Measurements from ENCODE around the gene BCR. TPM values are rescaled to one million over a fixed set of nuclear protein-coding genes. Genes with fewer than 3 reads are reported as not detected.

BCR gene
- total RNA-seq, 1 donor from 2014 or later = 12.5 TPM

DNA sequence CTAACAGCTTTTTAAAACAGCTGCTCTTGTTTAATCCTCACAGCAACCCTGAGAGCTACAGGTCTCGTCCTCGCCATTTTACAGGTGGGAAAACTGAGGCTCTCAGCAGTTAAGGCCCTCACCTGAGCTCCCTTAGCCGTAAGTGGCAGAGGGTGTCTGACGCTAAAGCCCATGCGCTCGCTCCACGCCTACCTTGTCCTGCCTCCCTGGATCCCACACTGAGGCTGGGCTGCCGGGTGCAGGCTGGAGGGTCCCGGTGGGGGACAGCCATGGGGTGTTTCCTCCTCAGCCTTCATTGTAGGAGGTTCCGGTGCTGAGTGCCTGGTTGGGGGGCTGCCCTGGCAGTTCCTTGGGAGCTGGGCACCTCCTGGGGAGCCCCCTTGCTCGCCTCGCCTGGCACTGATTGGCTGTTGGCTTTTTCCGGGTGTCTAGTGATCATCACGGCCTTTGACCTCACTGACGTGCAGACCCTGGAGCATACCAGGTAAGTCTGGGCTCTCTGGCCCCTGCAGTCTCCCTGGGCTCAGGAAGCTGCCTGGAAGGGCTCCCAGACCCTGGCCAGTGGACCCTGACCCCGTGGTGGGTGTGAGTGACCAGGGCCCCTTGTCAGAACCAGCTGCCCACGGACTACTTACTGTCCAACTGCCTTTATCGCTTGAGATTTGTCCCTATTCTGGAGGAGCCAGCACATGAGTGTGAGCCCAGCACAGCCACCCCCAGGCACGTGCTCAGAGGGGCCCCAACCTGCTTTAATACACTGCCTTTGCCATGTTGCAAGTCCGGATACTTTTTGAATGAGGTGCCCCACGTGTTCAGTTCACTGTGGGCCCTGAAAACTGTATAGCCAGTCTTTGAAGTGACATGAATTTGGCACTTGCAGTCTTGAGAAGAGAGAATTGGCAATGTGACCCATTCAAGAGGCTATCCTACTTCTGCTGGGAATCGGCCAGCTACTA, 22.5 kb upstream of the BCR start:
- Histone ChIP-seq H3K27ac (ENCODE audit: low read depth, low read length) (no peak overlapping the region), H3K9ac (ENCODE audit: low read depth in 1 of 3, low read length in 3 of 3) (no peak overlapping the region), H3K4me1 (ENCODE audit: control insufficient read depth in 3 of 3, insufficient read depth in 3 of 3, low read length in 3 of 3) (no peaks in the 10 kb centered on the region), H3K4me3 (ENCODE audit: low read length in 3 of 3) (no peak overlapping the region), H3K36me3 (ENCODE audit: control insufficient read depth in 3 of 3, insufficient read depth in 3 of 3, low read length in 3 of 3) (no peaks in the 10 kb centered on the region), H3K9me3 (ENCODE audit: control insufficient read depth in 3 of 3, low read length in 3 of 3) (no peaks in the 10 kb centered on the region), H3K27me3 (ENCODE audit: control insufficient read depth in 3 of 3, insufficient read depth in 3 of 3, low read length in 3 of 3) (peaks cover 0 to 14% (median 4%) of the 10 kb centered on the region in 3 donors)

DNA sequence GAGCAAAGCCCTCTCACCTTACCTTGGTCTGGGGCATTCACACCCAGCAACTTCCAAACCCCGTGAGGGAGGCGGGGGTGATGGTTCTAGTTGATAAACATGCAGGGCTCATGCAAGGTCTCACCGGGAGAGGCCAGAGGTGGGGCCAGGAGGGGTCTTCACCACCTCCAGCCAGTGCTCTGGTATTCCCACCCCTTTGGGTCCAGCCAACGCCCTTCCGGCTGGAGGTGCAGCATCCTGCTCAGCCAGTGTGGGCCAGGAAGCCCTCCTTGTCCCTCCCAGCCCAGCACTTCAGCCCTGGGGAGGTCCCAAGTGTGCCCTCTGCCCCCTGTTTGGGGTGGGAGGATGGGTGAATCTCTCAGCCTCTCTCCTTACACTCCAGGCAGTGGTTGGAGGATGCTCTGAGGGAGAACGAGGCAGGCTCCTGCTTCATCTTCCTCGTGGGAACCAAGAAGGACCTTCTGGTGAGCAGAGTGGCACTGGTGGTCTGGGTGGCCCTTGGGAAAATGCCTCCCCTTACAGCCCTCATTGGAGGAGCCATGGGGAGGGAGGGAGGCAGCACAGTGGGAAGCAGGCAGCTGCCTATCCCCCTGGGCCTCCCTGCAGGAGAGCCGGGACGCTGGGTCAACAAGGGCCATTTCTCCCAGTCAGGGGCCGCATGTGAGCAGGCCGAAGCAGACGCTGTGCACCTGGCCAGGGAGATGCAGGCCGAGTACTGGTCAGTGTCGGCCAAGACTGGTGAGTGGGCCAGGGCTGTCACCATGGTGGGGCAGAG, 21.6 kb upstream of the BCR start:
- Histone ChIP-seq H3K9me3 (ENCODE audit: control insufficient read depth in 3 of 3, low read length in 3 of 3) (no peaks in the 10 kb centered on the region), H3K36me3 (ENCODE audit: control insufficient read depth in 3 of 3, insufficient read depth in 3 of 3, low read length in 3 of 3) (no peaks in the 10 kb centered on the region), H3K27ac (ENCODE audit: low read depth, low read length) (no peak overlapping the region), H3K27me3 (ENCODE audit: control insufficient read depth in 3 of 3, insufficient read depth in 3 of 3, low read length in 3 of 3) (peaks cover 0 to 11% (median 4%) of the 10 kb centered on the region in 3 donors), H3K4me3 (ENCODE audit: low read length in 3 of 3) (no peak overlapping the region), H3K9ac (ENCODE audit: low read depth in 1 of 3, low read length in 3 of 3) (no peak overlapping the region), H3K4me1 (ENCODE audit: control insufficient read depth in 3 of 3, insufficient read depth in 3 of 3, low read length in 3 of 3) (no peaks in the 10 kb centered on the region)

DNA sequence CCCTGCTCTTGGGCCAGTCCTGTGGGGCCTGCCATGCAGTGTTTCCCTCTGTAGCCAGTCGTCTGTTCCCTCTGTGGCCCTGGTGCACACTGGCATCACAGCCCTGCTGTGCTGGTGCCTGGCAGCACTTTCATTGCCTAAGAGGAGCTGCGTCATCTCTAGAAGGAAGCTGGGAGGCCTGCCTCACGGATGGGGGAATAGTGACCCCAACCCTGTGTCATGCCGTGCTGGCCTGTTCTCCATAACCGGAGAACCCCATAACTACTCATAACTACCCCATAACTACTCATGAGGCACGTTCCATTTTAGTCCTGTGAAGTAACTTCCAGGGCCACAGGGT, 21.0 kb upstream of the BCR start:
- no peak overlapping the region for H3K9ac ChIP-seq (ENCODE audit: low read depth in 1 of 3, low read length in 3 of 3)
- H3K9me3 ChIP-seq (ENCODE audit: control insufficient read depth in 3 of 3, low read length in 3 of 3) = no peaks in the 10 kb centered on the region
- H3K27ac ChIP-seq (ENCODE audit: low read depth, low read length) = no peak overlapping the region
- no peak overlapping the region for H3K4me3 ChIP-seq (ENCODE audit: low read length in 3 of 3)
- no peaks in the 10 kb centered on the region for H3K36me3 ChIP-seq (ENCODE audit: control insufficient read depth in 3 of 3, insufficient read depth in 3 of 3, low read length in 3 of 3)
- peaks cover 0 to 16% (median 7%) of the 10 kb centered on the region in 3 donors for H3K27me3 ChIP-seq (ENCODE audit: control insufficient read depth in 3 of 3, insufficient read depth in 3 of 3, low read length in 3 of 3)
- peaks cover 0 to 3% (median 0%) of the 10 kb centered on the region in 3 donors for H3K4me1 ChIP-seq (ENCODE audit: control insufficient read depth in 3 of 3, insufficient read depth in 3 of 3, low read length in 3 of 3)

DNA sequence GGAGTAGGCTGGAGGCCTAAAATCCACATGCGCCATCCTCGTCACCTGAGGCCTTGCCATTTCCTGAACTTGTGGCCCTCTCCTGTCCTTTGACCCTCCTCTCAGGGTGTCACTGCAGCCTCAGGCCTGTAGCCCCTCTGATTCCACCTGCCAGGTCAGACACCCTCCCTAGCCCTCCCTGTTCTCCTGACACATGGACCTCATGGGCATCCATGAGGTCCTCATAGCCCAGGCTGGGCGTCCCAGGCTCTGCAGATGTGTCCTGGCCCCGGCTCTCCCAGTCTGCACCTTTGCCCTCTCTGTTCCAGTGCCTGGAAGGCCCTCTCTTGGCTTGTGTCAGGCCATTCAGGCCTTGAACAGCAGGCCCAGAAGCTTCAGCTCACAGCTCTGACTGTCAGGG, 19.3 kb upstream of the BCR start:
- Histone ChIP-seq H3K4me1 (ENCODE audit: control insufficient read depth in 3 of 3, insufficient read depth in 3 of 3, low read length in 3 of 3) (peaks cover 0 to 3% (median 0%) of the 10 kb centered on the region in 3 donors), H3K36me3 (ENCODE audit: control insufficient read depth in 3 of 3, insufficient read depth in 3 of 3, low read length in 3 of 3) (no peaks in the 10 kb centered on the region), H3K9ac (ENCODE audit: low read depth in 1 of 3, low read length in 3 of 3) (no peak overlapping the region), H3K27ac (ENCODE audit: low read depth, low read length) (no peak overlapping the region), H3K27me3 (ENCODE audit: control insufficient read depth in 3 of 3, insufficient read depth in 3 of 3, low read length in 3 of 3) (peaks cover 0 to 17% (median 13%) of the 10 kb centered on the region in 3 donors), H3K4me3 (ENCODE audit: low read length in 3 of 3) (no peak overlapping the region), H3K9me3 (ENCODE audit: control insufficient read depth in 3 of 3, low read length in 3 of 3) (peaks cover 0 to 3% (median 0%) of the 10 kb centered on the region in 3 donors)

DNA sequence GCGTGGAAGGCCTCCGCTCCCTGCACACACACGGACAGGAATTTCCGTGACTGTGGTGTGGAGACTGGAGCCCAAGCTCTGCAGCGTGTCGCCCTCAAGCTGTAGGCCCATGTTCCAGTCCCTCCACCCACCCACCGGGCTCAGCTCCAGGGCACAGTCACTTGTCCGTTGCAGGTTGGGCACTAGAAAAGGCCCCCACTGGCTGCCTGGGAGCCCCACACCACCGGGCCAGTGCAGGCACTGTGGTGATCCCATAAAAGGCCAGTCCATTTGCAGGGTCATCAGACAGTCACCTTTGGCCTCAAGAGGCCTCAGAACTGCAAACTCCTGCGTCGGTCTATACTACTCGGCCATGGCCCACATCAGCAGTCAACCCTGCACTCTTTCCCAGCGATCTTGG, 18.7 kb upstream of the BCR start:
- Histone ChIP-seq H3K4me1 (ENCODE audit: control insufficient read depth in 3 of 3, insufficient read depth in 3 of 3, low read length in 3 of 3) (peaks cover 0 to 3% (median 0%) of the 10 kb centered on the region in 3 donors), H3K9me3 (ENCODE audit: control insufficient read depth in 3 of 3, low read length in 3 of 3) (peaks cover 0 to 3% (median 0%) of the 10 kb centered on the region in 3 donors), H3K36me3 (ENCODE audit: control insufficient read depth in 3 of 3, insufficient read depth in 3 of 3, low read length in 3 of 3) (no peaks in the 10 kb centered on the region), H3K4me3 (ENCODE audit: low read length in 3 of 3) (no peak overlapping the region), H3K27ac (ENCODE audit: low read depth, low read length) (no peak overlapping the region), H3K27me3 (ENCODE audit: control insufficient read depth in 3 of 3, insufficient read depth in 3 of 3, low read length in 3 of 3) (peaks cover 0 to 18% (median 13%) of the 10 kb centered on the region in 3 donors), H3K9ac (ENCODE audit: low read depth in 1 of 3, low read length in 3 of 3) (no peak overlapping the region)

DNA sequence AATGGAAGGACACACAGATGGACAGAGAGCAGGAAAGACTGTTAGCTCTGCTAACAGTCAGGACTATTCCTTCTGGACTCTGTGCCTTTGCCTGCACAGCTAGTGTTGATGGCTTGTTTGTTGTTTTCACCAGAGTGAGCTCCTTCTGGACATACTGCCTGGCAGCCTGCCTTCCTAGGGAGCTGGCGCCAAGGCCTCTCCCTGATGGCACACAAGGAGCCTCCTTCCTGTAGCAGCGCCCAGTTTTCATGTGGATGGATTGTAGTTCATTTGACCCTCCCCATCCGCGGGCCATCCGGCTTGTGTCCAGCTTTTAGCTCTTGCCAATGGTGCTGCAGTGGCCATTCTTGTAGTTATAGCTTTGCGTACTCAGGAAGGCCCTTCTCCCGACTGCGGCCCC, 16.6 kb upstream of the BCR start:
- Histone ChIP-seq H3K9me3 (ENCODE audit: control insufficient read depth in 3 of 3, low read length in 3 of 3) (peaks cover 0 to 3% (median 0%) of the 10 kb centered on the region in 3 donors), H3K27ac (ENCODE audit: low read depth, low read length) (no peak overlapping the region), H3K9ac (ENCODE audit: low read depth in 1 of 3, low read length in 3 of 3) (no peak overlapping the region), H3K27me3 (ENCODE audit: control insufficient read depth in 3 of 3, insufficient read depth in 3 of 3, low read length in 3 of 3) (peaks cover 2 to 31% (median 13%) of the 10 kb centered on the region in 3 donors), H3K36me3 (ENCODE audit: control insufficient read depth in 3 of 3, insufficient read depth in 3 of 3, low read length in 3 of 3) (no peaks in the 10 kb centered on the region), H3K4me3 (ENCODE audit: low read length in 3 of 3) (no peak overlapping the region), H3K4me1 (ENCODE audit: control insufficient read depth in 3 of 3, insufficient read depth in 3 of 3, low read length in 3 of 3) (peaks cover 0 to 3% (median 0%) of the 10 kb centered on the region in 3 donors)

DNA sequence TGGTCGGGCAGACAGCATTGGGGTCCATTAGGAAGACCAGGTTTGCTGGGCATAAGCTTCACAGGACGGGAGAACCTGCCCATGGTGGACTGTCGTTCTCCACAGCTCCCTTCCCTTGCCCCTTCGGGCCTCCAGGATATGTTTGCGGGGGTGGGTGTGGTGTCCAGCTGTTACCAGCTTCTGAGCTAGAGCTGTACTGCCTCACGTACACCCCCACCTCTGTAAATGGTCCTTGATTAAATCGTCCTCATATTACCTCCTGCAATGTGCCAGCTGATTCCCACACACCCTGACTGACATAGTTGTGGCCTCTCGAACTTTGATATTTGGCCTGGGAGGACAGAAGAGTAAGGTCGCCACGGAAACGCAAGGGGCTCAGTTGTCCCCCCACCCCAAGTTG, 16.2 kb upstream of the BCR start:
- H3K9me3 ChIP-seq (ENCODE audit: control insufficient read depth in 3 of 3, low read length in 3 of 3) = peaks cover 0 to 3% (median 0%) of the 10 kb centered on the region in 3 donors
- H3K36me3 ChIP-seq (ENCODE audit: control insufficient read depth in 3 of 3, insufficient read depth in 3 of 3, low read length in 3 of 3) = no peaks in the 10 kb centered on the region
- peaks cover 4 to 35% (median 13%) of the 10 kb centered on the region in 3 donors for H3K27me3 ChIP-seq (ENCODE audit: control insufficient read depth in 3 of 3, insufficient read depth in 3 of 3, low read length in 3 of 3)
- H3K27ac ChIP-seq (ENCODE audit: low read depth, low read length) = no peak overlapping the region
- H3K9ac ChIP-seq (ENCODE audit: low read depth in 1 of 3, low read length in 3 of 3) = no peak overlapping the region
- H3K4me1 ChIP-seq (ENCODE audit: control insufficient read depth in 3 of 3, insufficient read depth in 3 of 3, low read length in 3 of 3) = peaks cover 0 to 3% (median 0%) of the 10 kb centered on the region in 3 donors
- no peak overlapping the region for H3K4me3 ChIP-seq (ENCODE audit: low read length in 3 of 3)

DNA sequence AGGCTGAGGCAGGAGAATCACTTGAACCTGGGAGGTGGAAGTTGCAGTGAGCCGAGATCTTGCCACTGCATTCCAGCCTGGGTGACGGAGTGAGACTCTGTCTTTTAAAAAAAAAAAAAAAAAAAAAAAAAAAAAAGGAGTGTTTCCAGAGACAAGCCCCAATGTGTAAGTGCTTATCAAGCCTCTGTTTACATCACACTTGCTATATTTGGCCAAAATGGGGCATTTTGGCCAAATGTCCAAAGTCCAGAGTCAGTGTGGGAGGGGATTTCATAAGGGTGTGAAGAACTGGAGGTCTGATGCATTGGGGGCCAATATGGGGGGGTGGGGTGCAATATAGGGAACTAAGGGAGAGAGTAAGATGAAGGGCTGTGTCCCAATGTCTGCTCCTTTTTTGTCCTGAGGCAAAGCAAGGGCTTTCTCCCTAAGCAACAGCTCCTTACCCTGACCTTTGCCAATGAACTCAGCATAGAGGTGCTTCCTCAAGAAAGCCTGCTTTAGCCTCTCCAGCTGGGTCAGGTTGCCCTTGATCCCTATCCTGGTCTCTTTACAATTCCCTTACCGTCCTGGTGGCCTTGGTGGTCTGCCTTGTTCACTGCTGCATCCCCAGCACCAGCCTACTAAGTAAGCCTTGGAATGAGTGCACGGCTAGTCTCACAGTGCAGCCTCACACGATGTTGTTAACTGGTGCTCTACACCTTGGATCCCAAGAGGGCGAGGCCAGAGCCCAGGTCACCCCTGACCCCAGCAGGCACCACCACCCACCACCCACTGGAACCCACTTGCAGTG, 14.1 kb upstream of the BCR start:
- Histone ChIP-seq H3K9ac (ENCODE audit: low read depth in 1 of 3, low read length in 3 of 3) (no peak overlapping the region), H3K27ac (ENCODE audit: low read depth, low read length) (no peak overlapping the region), H3K27me3 (ENCODE audit: control insufficient read depth in 3 of 3, insufficient read depth in 3 of 3, low read length in 3 of 3) (peaks cover 4 to 35% (median 13%) of the 10 kb centered on the region in 3 donors), H3K36me3 (ENCODE audit: control insufficient read depth in 3 of 3, insufficient read depth in 3 of 3, low read length in 3 of 3) (no peaks in the 10 kb centered on the region), H3K9me3 (ENCODE audit: control insufficient read depth in 3 of 3, low read length in 3 of 3) (peaks cover 0 to 3% (median 0%) of the 10 kb centered on the region in 3 donors), H3K4me1 (ENCODE audit: control insufficient read depth in 3 of 3, insufficient read depth in 3 of 3, low read length in 3 of 3) (peaks cover 0 to 3% (median 0%) of the 10 kb centered on the region in 3 donors), H3K4me3 (ENCODE audit: low read length in 3 of 3) (no peak overlapping the region)

DNA sequence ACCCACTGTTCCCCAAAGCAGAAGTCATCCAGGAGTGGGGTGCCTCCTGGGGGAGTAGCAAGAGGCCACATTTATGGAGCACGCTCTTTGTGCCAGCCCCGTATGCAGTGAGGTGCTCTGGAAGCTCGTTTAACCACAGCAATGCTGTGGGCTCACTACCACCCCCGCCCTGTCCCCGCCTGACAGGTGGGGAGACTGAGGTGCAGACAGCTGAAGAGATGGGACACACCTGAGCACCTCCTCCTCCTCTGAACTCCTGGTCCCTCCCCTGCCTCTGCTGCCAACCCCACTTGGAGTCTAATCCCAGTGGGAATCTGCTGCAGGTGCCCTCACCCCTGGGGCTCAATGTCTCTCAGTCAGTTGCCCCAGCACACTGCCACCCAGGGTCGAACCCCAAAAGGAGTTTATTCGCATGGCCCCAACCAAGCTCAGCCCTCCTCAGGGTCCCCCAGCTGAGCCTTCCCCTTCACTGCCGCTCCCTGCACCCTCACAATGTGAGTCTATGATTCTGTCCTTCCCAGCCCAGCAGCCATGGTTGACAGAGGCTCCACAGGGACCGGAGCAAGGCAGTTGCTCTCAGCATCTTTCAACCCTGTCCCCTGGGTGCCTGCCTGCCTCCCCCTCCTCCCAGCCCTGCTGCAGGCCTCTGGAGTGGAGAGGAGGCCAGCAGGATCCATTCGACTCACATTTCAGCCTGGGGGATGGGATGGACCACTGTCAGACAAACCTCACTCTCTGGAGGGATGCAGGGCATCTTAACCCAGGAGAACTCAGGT, 13.3 kb upstream of the BCR start:
- no peaks in the 10 kb centered on the region for H3K36me3 ChIP-seq (ENCODE audit: control insufficient read depth in 3 of 3, insufficient read depth in 3 of 3, low read length in 3 of 3)
- peaks cover 0 to 3% (median 0%) of the 10 kb centered on the region in 3 donors for H3K4me1 ChIP-seq (ENCODE audit: control insufficient read depth in 3 of 3, insufficient read depth in 3 of 3, low read length in 3 of 3)
- peaks cover 4 to 35% (median 13%) of the 10 kb centered on the region in 3 donors for H3K27me3 ChIP-seq (ENCODE audit: control insufficient read depth in 3 of 3, insufficient read depth in 3 of 3, low read length in 3 of 3)
- no peak overlapping the region for H3K9ac ChIP-seq (ENCODE audit: low read depth in 1 of 3, low read length in 3 of 3)
- no peak overlapping the region for H3K27ac ChIP-seq (ENCODE audit: low read depth, low read length)
- H3K4me3 ChIP-seq (ENCODE audit: low read length in 3 of 3) = no peak overlapping the region
- H3K9me3 ChIP-seq (ENCODE audit: control insufficient read depth in 3 of 3, low read length in 3 of 3) = peaks cover 0 to 3% (median 0%) of the 10 kb centered on the region in 3 donors
